ENCODE measurements around the gene DOCK10. TPM values are rescaled to one million over a fixed set of nuclear protein-coding genes. Genes with fewer than 3 reads are reported as not detected.

The DOCK10 gene
- total and polyA plus RNA-seq, 10 of the 15 experiments (the other 5 are each of a cell fraction or from before 2014, with no cell fraction given): 16.9 to 120 (median 85.5) TPM

GRCh38 chr2:225008179-225008856, 34.0 kb downstream of the DOCK10 start (continued):
- TF ChIP-seq ZNF687 (IDR thresholded peaks at IDR 0.05) (0 out of 2 replicates have a peak, but pooled peaks have one; percentile 14), ESRRA (IDR thresholded peaks at IDR 0.05; ENCODE audit: low read length) (no peak), SPI1 (IDR thresholded peaks at IDR 0.05; ENCODE audit: borderline replicate concordance, insufficient read depth, low read depth, low read length) (peak; percentile 90), NR2C2 (IDR thresholded peaks at IDR 0.05; ENCODE audit: borderline replicate concordance, control insufficient read depth, insufficient read length, low read depth) (no peak), ELK1 (IDR thresholded peaks at IDR 0.05; ENCODE audit: low read depth, low read length) (no peak), HCFC1 (IDR thresholded peaks at IDR 0.05; ENCODE audit: low read length) (no peak), BMI1 (IDR thresholded peaks at IDR 0.05; ENCODE audit: borderline replicate concordance) (peak; percentile 26; the same call in 1 of the 2 replicates), CHD1 (IDR thresholded peaks at IDR 0.05; ENCODE audit: low read depth, low read length) (no peak), ZBTB40 (IDR thresholded peaks at IDR 0.05; ENCODE audit: borderline replicate concordance) (no peak), FOXM1 (IDR thresholded peaks at IDR 0.05; ENCODE audit: low read depth, low read length) (peak; percentile 80), RELB (IDR thresholded peaks at IDR 0.05; ENCODE audit: low read depth) (peak; percentile 83), MEF2A (IDR thresholded peaks at IDR 0.05; ENCODE audit: insufficient read depth, low read depth, low read length) (0 out of 2 replicates have a peak, but pooled peaks have one; percentile 33), SIX5 (IDR thresholded peaks at IDR 0.05; ENCODE audit: low read depth, low read length, severe bottlenecking) (no peak), CREM (IDR thresholded peaks at IDR 0.05; ENCODE audit: low read depth) (peak; percentile 58; the same call in 1 of the 2 replicates), EP300 (IDR thresholded peaks at IDR 0.05; ENCODE audit: borderline replicate concordance in 1 of 2, control insufficient read depth in 1 of 2, low read depth in 2 of 2, low read length in 2 of 2) (peak; percentile 51 to 76; a peak in 2 of 4 replicates), MYB (IDR thresholded peaks at IDR 0.05; ENCODE audit: borderline replicate concordance, low read depth, low read length) (peak; percentile 73)
